NCI-H82 (cell line): Measurements from ENCODE around the gene PSMB8.

Source experiments
- DNase-seq: peaks from one replicate; lab custom pipeline; 2025; lab: John Stamatoyannopoulos, UW

PSMB8 gene

GRCh38 chr6:32792901-32793435 lies 50.9 kb downstream of the PSMB8 start:
- DNase-seq, result no peak
